DOHH2 (cell line): ENCODE results near the gene CLMN.

ENCODE experiments used
- H3F3A ChIP-seq: fragments of 200-600 bp; sonication (generic), shearing (Covaris generic); 2 replicates; pipeline ENCODE4 v1.6.0; 2016; ENCODE audit warnings: antibody characterized with exemption, mild to moderate bottlenecking; ENCODE audit not compliant: control insufficient read depth, insufficient read depth
- H3K27ac ChIP-seq: fragments of 200-600 bp; sonication (generic); 2 replicates; pipeline ENCODE4 v1.5.1; 2014; ENCODE audit warnings: low read depth, mild to moderate bottlenecking, low read length, moderate library complexity
- H3K27me3 ChIP-seq: fragments of 200-600 bp; sonication (generic); 2 replicates; pipeline ENCODE4 v1.6.1; 2014; ENCODE audit warnings: mild to moderate bottlenecking, low read length, mixed read lengths; ENCODE audit not compliant: control insufficient read depth
- H3K36me3 ChIP-seq: fragments of 200-600 bp; sonication (generic); 2 replicates; pipeline ENCODE4 v1.6.1; 2014; ENCODE audit warnings: mild to moderate bottlenecking, low read length, moderate library complexity, mixed read lengths; ENCODE audit not compliant: control insufficient read depth
- H3K4me1 ChIP-seq: fragments of 200-600 bp; sonication (generic); 2 replicates; pipeline ENCODE4 v1.6.1; 2014; ENCODE audit warnings: mild to moderate bottlenecking, low read length, mixed read lengths; ENCODE audit not compliant: control insufficient read depth
- H3K4me2 ChIP-seq: fragments of 200-600 bp; sonication (generic); 2 replicates; pipeline ENCODE4 v1.6.0; 2014; ENCODE audit warnings: mild to moderate bottlenecking, low read length, moderate library complexity
- H3K4me3 ChIP-seq: fragments of 200-600 bp; sonication (generic); 2 replicates; pipeline ENCODE4 v1.5.1; 2014; ENCODE audit warnings: mild to moderate bottlenecking, low read length, mixed read lengths
- H3K79me2 ChIP-seq: fragments of 200-600 bp; sonication (generic); 2 replicates; pipeline ENCODE4 v1.6.1; 2014; ENCODE audit warnings: mild to moderate bottlenecking, low read length, mixed read lengths; ENCODE audit not compliant: control insufficient read depth
- H3K9me2 ChIP-seq: fragments of 200-600 bp; sonication (generic); replicated peaks from 2 replicates; pipeline ENCODE4 v1.6.1; 2014; ENCODE audit warnings: mild to moderate bottlenecking, low read length, mixed read lengths; ENCODE audit not compliant: control insufficient read depth
- H3K9me3 ChIP-seq: fragments of 200-600 bp; sonication (generic); 2 replicates; pipeline ENCODE4 v1.6.1; 2014; ENCODE audit warnings: antibody characterized with exemption, low read length, mixed read lengths; ENCODE audit not compliant: control insufficient read depth, insufficient read depth
- H4K20me1 ChIP-seq: fragments of 200-600 bp; sonication (generic); 2 replicates; pipeline ENCODE4 v1.6.0; 2014; ENCODE audit warnings: low read depth, mild to moderate bottlenecking, antibody characterized with exemption, low read length, moderate library complexity; ENCODE audit not compliant: control insufficient read depth, insufficient read depth
- CTCF ChIP-seq: fragments of 200-600 bp; sonication (generic); IDR thresholded peaks from one replicate; pipeline ENCODE4 v1.5.1; 2014; ENCODE audit warnings: antibody characterized with exemption, mild to moderate bottlenecking, low read depth, low read length; ENCODE audit not compliant: poor library complexity, severe bottlenecking
- EZH2phosphoT487 ChIP-seq: fragments of 200-600 bp; sonication (generic); IDR thresholded peaks from 2 replicates; pipeline ENCODE4 v1.6.1; 2017; ENCODE audit warnings: borderline replicate concordance, mild to moderate bottlenecking, antibody characterized with exemption, low read length, moderate library complexity, mixed read lengths

Gene CLMN

GRCh38 chr14:95302667-95303506 is 16.8 kb downstream of the CLMN start:
- H3K79me2 ChIP-seq = no peaks in the 10 kb centered on the region
- no peaks in the 10 kb centered on the region for H3K4me1 ChIP-seq
- H3K36me3 ChIP-seq = no peaks in the 10 kb centered on the region
- TF ChIP-seq EZH2phosphoT487 = no peak
- no peak for TF ChIP-seq CTCF
- peaks cover 19% of the 10 kb centered on the region for H3K27me3 ChIP-seq
- H4K20me1 ChIP-seq = no peaks in the 10 kb centered on the region
- H3K9me2 ChIP-seq = no peaks in the 10 kb centered on the region
- H3K27ac ChIP-seq = no peak overlapping the region
- H3F3A ChIP-seq = no peaks in the 10 kb centered on the region
- H3K4me2 ChIP-seq = no peak overlapping the region
- H3K9me3 ChIP-seq = no peaks in the 10 kb centered on the region
- H3K4me3 ChIP-seq = no peak overlapping the region

- H3F3A ChIP-seq = no peaks in the 10 kb centered on the region
- H4K20me1 ChIP-seq = no peaks in the 10 kb centered on the region
- H3K4me3 ChIP-seq = no peak overlapping the region
- H3K27ac ChIP-seq = no peak overlapping the region
- no peaks in the 10 kb centered on the region for H3K9me2 ChIP-seq
- no peaks in the 10 kb centered on the region for H3K36me3 ChIP-seq
- no peak overlapping the region for H3K4me2 ChIP-seq
- H3K4me1 ChIP-seq = no peaks in the 10 kb centered on the region
- H3K27me3 ChIP-seq = peaks cover 19% of the 10 kb centered on the region
- TF ChIP-seq CTCF (no peak), EZH2phosphoT487 (no peak)
- no peaks in the 10 kb centered on the region for H3K9me3 ChIP-seq
- no peaks in the 10 kb centered on the region for H3K79me2 ChIP-seq
These were observed 18.1 kb downstream of the CLMN start for GRCh38 chr14:95301527-95302187.

GRCh38 chr14:95300697-95301526 is 18.8 kb downstream of the CLMN start:
- TF ChIP-seq CTCF (no peak), EZH2phosphoT487 (no peak)
- no peak overlapping the region for H3K4me2 ChIP-seq
- H3K27ac ChIP-seq = no peak overlapping the region
- H3K36me3 ChIP-seq = no peaks in the 10 kb centered on the region
- H3K9me2 ChIP-seq = no peaks in the 10 kb centered on the region
- peaks cover 19% of the 10 kb centered on the region for H3K27me3 ChIP-seq
- no peaks in the 10 kb centered on the region for H3K4me1 ChIP-seq
- no peaks in the 10 kb centered on the region for H3K79me2 ChIP-seq
- H3K4me3 ChIP-seq = no peak overlapping the region
- H3F3A ChIP-seq = no peaks in the 10 kb centered on the region
- no peaks in the 10 kb centered on the region for H4K20me1 ChIP-seq
- H3K9me3 ChIP-seq = no peaks in the 10 kb centered on the region
